ENCODE results near the gene VAT1. TPM values are rescaled to one million over a fixed set of nuclear protein-coding genes. Genes with fewer than 3 reads are reported as not detected.

The VAT1 gene
- total and polyA plus RNA-seq, 9 of the 15 experiments (the other 6 are each of a cell fraction or from before 2014, with no cell fraction given): 29.4 to 153 (median 66.7) TPM

DNA sequence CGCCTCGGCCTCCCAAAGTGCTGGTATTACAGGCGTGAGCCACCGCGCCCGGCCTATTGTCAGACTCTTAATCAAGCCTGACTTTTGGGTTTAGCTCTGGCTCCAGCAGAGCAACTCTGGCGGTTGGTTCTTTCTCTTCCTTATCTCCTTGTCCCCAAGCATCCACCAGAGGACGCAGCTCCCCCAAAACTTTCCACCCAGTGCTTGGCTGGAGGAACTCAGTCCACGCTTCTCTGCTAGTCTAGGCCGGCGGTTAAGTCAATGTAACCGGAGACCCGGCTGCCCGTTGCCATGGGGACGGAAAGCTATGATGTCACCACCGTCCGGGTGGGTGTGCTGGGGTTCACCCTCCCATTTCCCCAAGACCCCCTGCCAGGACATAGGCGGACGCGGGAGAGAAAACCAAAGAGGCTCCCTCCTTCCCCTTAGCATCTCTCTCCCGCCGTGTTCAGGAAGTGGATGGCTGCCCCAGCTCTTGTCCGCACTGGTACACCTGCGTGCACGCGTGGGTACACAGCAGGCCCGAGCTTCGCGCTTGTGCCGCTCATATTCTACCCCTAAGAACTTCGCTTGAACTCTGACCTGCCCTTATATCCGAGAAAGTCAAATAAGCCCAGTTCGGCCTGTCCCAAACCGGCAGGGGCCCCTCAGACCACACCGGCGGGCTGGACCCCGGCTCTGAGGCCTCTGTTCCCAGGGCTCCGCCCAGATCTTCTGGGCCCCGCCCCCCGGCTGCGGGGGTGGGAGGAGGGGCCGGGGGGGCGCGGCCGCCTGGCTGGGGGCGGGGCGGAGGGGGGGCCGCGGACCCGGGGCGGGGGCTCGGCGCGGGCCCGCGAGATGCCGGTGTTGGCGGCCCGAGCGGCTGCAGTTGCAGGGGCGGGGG, 2.5 kb upstream of the VAT1 start, which contains the start of gene RND2 (continued):
- TF ChIP-seq, protein P1, sequence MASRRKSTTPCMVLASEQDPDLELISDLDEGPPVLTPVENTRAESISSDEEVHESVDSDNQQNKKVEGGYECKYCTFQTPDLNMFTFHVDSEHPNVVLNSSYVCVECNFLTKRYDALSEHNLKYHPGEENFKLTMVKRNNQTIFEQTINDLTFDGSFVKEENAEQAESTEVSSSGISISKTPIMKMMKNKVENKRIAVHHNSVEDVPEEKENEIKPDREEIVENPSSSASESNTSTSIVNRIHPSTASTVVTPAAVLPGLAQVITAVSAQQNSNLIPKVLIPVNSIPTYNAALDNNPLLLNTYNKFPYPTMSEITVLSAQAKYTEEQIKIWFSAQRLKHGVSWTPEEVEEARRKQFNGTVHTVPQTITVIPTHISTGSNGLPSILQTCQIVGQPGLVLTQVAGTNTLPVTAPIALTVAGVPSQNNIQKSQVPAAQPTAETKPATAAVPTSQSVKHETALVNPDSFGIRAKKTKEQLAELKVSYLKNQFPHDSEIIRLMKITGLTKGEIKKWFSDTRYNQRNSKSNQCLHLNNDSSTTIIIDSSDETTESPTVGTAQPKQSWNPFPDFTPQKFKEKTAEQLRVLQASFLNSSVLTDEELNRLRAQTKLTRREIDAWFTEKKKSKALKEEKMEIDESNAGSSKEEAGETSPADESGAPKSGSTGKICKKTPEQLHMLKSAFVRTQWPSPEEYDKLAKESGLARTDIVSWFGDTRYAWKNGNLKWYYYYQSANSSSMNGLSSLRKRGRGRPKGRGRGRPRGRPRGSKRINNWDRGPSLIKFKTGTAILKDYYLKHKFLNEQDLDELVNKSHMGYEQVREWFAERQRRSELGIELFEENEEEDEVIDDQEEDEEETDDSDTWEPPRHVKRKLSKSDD (conservative IDR thresholded peaks at IDR 0.05; ENCODE audit: low read length): no peak; the same call in 1 of the 2 replicates
- TF ChIP-seq NR2F6 (CRISPR knock-in tag; IDR thresholded peaks at IDR 0.05) (no peak), ZNF668 (CRISPR knock-in tag; IDR thresholded peaks at IDR 0.05) (no peak), CCNT2 (IDR thresholded peaks at IDR 0.05; ENCODE audit: borderline replicate concordance, extremely low read depth, insufficient read length, low read depth, low read length) (no peak), HLTF (IDR thresholded peaks at IDR 0.05) (0 out of 2 replicates have a peak, but pooled peaks have one; percentile 25), ZNF239 (CRISPR knock-in tag; IDR thresholded peaks at IDR 0.05) (no peak), ZNF551 (CRISPR knock-in tag; IDR thresholded peaks at IDR 0.05) (no peak), ETV1 (tag; conservative IDR thresholded peaks at IDR 0.05; ENCODE audit: low read depth) (no peak), MEF2D (tag; conservative IDR thresholded peaks at IDR 0.05; ENCODE audit: low read depth) (no peak), ZNF354B (CRISPR knock-in tag; IDR thresholded peaks at IDR 0.05) (no peak), LEF1 (IDR thresholded peaks at IDR 0.05) (0 out of 2 replicates have a peak, but pooled peaks have one; percentile 33), CHCHD3 (CRISPR knock-in tag; IDR thresholded peaks at IDR 0.05) (no peak), E2F4 (CRISPR knock-in tag; IDR thresholded peaks at IDR 0.05; ENCODE audit: low read depth) (0 out of 2 replicates have a peak, but pooled peaks have one; percentile 23), BRD9 (IDR thresholded peaks at IDR 0.05; ENCODE audit: low read depth, partially characterized antibody) (peak; percentile 65)
- TF ChIP-seq, protein P2, sequence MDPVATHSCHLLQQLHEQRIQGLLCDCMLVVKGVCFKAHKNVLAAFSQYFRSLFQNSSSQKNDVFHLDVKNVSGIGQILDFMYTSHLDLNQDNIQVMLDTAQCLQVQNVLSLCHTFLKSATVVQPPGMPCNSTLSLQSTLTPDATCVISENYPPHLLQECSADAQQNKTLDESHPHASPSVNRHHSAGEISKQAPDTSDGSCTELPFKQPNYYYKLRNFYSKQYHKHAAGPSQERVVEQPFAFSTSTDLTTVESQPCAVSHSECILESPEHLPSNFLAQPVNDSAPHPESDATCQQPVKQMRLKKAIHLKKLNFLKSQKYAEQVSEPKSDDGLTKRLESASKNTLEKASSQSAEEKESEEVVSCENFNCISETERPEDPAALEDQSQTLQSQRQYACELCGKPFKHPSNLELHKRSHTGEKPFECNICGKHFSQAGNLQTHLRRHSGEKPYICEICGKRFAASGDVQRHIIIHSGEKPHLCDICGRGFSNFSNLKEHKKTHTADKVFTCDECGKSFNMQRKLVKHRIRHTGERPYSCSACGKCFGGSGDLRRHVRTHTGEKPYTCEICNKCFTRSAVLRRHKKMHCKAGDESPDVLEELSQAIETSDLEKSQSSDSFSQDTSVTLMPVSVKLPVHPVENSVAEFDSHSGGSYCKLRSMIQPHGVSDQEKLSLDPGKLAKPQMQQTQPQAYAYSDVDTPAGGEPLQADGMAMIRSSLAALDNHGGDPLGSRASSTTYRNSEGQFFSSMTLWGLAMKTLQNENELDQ (CRISPR knock-in tag; IDR thresholded peaks at IDR 0.05; ENCODE audit: borderline replicate concordance): no peak
- TF ChIP-seq, protein P3, sequence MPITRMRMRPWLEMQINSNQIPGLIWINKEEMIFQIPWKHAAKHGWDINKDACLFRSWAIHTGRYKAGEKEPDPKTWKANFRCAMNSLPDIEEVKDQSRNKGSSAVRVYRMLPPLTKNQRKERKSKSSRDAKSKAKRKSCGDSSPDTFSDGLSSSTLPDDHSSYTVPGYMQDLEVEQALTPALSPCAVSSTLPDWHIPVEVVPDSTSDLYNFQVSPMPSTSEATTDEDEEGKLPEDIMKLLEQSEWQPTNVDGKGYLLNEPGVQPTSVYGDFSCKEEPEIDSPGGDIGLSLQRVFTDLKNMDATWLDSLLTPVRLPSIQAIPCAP (CRISPR knock-in tag; IDR thresholded peaks at IDR 0.05; ENCODE audit: borderline replicate concordance): no peak
- TF ChIP-seq, protein P4, sequence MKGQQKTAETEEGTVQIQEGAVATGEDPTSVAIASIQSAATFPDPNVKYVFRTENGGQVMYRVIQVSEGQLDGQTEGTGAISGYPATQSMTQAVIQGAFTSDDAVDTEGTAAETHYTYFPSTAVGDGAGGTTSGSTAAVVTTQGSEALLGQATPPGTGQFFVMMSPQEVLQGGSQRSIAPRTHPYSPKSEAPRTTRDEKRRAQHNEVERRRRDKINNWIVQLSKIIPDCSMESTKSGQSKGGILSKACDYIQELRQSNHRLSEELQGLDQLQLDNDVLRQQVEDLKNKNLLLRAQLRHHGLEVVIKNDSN (CRISPR knock-in tag; IDR thresholded peaks at IDR 0.05): no peak
- TF ChIP-seq, protein P5, sequence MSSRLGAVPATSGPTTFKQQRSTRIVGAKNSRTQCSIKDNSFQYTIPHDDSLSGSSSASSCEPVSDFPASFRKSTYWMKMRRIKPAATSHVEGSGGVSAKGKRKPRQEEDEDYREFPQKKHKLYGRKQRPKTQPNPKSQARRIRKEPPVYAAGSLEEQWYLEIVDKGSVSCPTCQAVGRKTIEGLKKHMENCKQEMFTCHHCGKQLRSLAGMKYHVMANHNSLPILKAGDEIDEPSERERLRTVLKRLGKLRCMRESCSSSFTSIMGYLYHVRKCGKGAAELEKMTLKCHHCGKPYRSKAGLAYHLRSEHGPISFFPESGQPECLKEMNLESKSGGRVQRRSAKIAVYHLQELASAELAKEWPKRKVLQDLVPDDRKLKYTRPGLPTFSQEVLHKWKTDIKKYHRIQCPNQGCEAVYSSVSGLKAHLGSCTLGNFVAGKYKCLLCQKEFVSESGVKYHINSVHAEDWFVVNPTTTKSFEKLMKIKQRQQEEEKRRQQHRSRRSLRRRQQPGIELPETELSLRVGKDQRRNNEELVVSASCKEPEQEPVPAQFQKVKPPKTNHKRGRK (tag; IDR thresholded peaks at IDR 0.05): no peak

All from K562 (cell line).